Dermis microvascular lymphatic vessel endothelial cell (primary cell): ENCODE data around the gene GPR157. TPM values are rescaled to one million over a fixed set of nuclear protein-coding genes. Genes with fewer than 3 reads are reported as not detected.

Source experiments
- DNase-seq, 2 donors: peaks; one replicate each; pipeline versions ENCODE4 v3.0.0 to v3.0.0-alpha.2; 2010; ENCODE audit warnings: low read depth in 2 of 2
- total RNA-seq: library from RNA; depleted of rRNA; stranded (reverse); fragments of >200 nt; gene quantifications from 2 replicates; pipeline ENCODE4 v1.2.1, GENCODE V29; 2014

Gene GPR157
- total RNA-seq, 1 donor from 2014 or later = 3.9 TPM

GRCh38 chr1:9087411-9088125 lies 41.3 kb downstream of the GPR157 start:
- DNase-seq = no peak

GRCh38 chr1:9086796-9087195 lies 42.1 kb downstream of the GPR157 start:
- DNase-seq = no peak

- DNase-seq = no peak
Observed at GRCh38 chr1:9086045-9086444, 42.9 kb downstream of the GPR157 start.

- DNase-seq = no peak
Observed at GRCh38 chr1:9085306-9085940, 43.5 kb downstream of the GPR157 start.

- DNase-seq = no peak
Observed at GRCh38 chr1:9084906-9085305, 44.0 kb downstream of the GPR157 start.

- no peak for DNase-seq
Observed at GRCh38 chr1:9081473-9081872, 47.4 kb downstream of the GPR157 start.

- no peak for DNase-seq
Observed at GRCh38 chr1:9080705-9081291, 48.1 kb downstream of the GPR157 start.

GRCh38 chr1:9079988-9080704 lies 48.8 kb downstream of the GPR157 start:
- no peak for DNase-seq

GRCh38 chr1:9078752-9079500 lies 50.0 kb downstream of the GPR157 start:
- peak in 1 of 2 donors; percentile 17 for DNase-seq

- DNase-seq = peak in 1 of 2 donors; percentile 23
Observed at GRCh38 chr1:9078015-9078751, 50.7 kb downstream of the GPR157 start.

- peak; percentile 30 to 72 for DNase-seq
Observed at GRCh38 chr1:9075022-9075421, 53.9 kb downstream of the GPR157 start.

GRCh38 chr1:9073143-9073542 lies 55.8 kb downstream of the GPR157 start:
- DNase-seq = no peak

- DNase-seq = no peak
Observed at GRCh38 chr1:9071554-9072235, 57.2 kb downstream of the GPR157 start.

GRCh38 chr1:9070486-9070885 lies 58.4 kb downstream of the GPR157 start:
- no peak for DNase-seq

GRCh38 chr1:9069326-9070100 lies 59.4 kb downstream of the GPR157 start, which contains the start of gene SLC2A5:
Gene SLC2A5, minus strand, starts transcription at chr1:9069635. Its CDS starts 99 bp downstream, at chr1:9069536.
- DNase-seq = peak in 1 of 2 donors; percentile 7

- DNase-seq = no peak
Observed at GRCh38 chr1:9068981-9069325, 59.9 kb downstream of the GPR157 start.

GRCh38 chr1:9066945-9067807 lies 61.7 kb downstream of the GPR157 start:
- DNase-seq = peak; percentile 39 to 77

- DNase-seq = no peak
Observed at GRCh38 chr1:9065213-9065751, 63.6 kb downstream of the GPR157 start.
